CD4-positive, alpha-beta T cell treated with Interleukin-15 for 4 hours (primary cell): ENCODE results near the gene EVI5L.
"Not testable (repeated sequence)": the region's sequence is repeated elsewhere in the genome, so short reads cannot be mapped to it uniquely, and the experiment has no call there.

Experiments
- DNase-seq: peaks from one replicate; pipeline ENCODE4 v3.0.0-alpha.2; 2020; ENCODE audit warnings: low spot score

Gene EVI5L

DNA sequence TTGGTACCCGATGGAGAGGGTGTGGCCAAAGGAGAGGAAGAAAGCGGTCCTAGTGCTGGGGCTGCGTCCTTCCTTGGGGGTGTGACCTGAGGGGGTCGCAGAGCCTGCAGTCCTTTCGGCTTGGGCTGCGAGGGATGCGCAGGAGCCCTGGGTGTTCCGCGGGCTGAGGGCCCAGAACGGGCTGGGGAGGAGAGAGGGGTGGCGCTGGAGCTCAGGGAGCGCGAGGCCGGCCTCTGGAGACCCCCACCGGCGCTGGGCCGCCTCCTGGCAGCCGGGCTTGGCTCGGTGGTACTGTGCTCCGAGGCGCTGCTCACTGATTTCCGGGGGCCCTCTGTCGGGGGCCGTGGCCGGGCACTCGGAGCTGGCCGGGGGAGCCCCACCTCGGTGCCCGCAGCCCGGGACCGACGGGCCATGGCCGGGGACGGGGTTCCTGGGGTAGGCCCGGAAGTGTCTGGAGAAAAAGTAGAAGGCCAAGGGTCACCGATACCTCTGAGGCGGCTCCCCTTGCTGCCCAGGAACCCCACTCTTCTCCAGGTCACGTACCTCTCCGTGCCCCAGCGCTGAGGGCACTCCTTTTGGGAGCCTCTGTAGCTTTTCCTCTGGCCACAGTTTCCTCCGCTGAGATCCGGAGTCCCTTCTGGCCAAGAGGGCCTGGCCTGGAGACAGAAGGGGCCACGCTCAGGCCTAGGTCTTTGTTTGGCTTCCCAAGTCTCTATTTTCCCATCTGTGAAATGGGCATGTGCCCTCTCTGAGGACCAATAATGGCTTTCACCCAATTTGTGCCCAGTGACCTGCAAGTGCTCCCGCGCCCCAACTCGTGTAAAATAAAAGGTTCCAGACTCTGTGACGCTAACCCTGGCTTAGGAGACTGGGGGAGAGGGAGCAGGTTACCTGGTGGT lies 42.5 kb downstream of the EVI5L start:
- DNase-seq, result no peak

DNA sequence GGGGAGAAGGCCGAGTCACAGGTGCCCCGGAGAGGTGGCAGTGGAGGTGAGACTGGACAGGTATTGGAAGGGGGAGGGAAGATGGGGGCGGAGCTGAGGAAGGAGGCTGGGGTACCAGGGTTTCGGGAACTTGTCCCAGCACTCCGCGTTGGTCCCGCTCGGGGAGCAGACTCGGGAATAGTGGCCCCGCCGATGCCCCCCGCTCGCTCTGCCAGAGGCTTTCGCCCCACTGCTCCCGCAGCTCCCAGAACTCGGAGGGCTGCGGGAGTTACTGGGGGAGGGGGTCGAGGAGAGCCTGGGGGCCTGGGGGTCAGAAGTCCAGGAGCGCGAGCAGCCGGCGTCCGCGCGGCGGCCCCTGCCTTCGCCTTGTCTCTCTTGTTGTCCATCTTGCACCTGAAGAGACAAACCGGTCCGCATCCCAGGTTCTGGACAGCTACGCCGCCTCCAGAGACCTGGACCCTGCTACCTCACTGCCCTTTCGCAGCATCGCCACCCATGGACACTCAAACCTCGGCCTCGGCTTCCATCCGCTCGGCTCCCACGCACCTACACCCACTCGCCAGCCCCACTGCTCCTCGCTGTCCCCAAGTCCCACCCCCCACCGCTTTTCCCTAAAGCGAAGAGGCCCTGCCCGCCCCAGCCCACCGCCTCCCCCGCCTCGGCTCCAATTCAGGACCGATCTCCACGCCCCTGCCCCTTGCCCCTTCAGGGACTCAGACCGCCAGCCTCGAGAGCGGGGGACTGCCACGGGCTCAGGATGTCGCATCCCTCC lies 43.5 kb downstream of the EVI5L start:
- DNase-seq, result no peak

DNA sequence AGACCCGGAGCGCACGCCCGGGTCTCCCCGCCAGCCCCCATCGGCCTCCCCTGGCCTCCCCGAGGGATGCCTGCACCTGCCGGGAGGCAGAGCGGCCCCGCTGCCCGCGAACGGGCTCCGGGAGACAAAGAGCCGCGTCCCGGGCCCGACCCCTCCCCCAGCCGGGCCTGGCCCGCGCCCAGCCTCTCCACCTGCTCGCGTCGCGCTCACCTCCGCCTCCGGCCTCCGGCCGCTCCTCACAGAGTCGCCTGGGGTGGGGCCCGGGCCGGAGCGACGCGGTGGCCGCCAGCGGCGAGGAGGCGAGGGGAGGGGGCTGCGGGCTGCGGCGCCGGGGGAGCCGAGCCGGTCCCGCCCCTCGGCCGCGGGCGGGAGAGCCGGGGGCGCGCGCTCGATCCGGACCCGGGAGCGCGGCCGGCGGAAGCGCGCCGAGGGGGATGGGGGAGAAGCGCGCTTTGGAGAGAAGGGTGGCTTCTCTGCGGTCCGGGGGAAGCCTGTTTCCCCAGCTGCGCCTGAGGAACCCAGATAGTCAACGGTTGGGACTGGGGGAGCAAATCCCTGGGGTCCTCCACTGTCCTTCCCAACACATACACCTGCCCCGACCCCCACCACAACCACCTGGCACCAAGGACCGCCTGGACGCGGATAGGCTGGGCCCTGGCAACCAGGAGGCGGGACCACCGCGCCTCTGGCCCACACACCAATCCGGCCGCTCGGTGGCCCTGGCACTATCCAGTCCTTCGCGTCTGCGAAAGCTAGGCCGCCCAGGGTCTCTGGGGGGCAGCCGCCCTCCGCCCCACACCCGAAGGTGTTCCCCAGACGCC lies 44.3 kb downstream of the EVI5L start, which contains the start of gene PRR36:
PRR36 (minus strand) TSS at position 315 of the 821 bp plus-strand sequence. CDS start 701 bp downstream, outside the sequence.
- no peak for DNase-seq

DNA sequence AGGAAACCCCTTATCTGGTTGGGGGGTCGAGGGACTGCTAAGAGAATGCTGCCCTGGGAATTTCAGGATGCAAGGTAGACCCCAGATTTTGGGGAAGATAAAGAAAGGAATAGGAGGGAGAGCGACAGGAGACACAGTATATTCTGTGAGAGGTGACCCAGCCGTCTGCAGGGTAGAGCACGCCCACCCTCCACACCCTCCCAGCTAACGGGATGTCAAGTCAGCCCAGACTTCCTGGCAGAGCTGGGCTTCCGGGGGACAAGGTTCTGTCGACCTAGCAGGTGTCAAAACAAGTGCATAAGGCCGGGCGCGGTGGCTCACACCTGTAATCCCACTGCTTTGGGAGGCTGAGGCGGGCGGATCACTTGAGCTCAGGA lies 44.9 kb downstream of the EVI5L start:
- DNase-seq, result no peak

DNA sequence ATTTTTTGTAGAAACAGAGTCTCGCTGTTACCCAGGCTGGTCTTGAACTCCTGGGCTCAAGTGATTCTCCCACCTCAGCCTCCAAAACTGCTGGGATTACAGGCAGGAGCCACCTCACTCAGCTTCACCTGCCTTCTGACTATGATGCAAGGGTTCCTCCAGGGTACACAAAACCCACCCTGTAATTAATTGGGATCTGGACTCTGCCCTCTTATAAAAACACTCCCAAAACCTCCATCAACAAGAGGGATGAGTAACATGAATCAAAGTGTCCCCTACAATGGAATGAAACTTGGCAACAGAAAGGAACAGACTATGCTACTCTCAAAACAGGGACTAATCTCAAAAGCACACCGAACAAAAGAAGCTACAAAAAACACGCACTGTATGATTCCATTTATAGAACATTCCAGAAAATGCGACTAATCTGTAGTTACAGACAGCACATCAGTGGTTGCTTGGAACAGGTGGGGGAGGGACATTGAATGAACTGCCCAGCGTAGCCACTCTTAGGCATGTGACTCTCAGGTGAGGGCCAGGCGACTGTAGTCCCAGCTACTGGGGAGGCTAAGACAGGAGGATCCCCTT lies 47.3 kb downstream of the EVI5L start:
- DNase-seq, result no peak

DNA sequence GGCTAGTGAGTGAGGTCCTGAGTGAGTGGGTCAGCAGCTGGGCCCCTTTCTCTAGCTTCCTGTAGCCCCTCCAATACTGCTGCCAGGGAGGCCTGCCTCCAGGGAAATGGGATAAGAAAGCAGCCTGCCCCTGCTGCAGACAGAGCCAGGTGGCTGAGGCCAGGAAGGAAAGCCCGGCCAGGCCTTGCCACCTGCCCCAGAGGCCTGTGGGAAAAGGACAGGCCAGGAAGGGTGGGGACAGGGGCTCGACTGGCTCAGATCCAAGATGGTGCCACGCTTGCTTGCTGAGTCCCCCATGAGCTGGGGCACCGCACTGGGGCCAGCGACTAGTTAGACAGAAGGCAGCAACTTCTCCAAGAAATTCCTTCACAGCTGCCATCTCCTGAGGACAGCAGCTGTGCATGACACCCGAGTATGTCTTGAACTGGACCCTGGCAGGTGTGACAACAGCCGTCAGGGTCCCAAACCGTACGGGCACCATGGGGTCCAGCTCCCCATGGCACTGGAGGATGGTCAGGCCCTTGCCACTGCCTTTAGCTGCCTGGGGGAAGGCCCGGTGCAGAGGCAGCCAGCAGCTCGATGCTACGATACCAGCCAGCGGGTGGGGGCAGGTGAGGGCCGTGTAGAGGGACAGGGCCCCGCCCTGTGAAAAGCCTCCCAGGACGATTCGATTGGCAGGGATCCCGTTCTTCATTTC lies 49.2 kb downstream of the EVI5L start:
- DNase-seq, result no peak

DNA sequence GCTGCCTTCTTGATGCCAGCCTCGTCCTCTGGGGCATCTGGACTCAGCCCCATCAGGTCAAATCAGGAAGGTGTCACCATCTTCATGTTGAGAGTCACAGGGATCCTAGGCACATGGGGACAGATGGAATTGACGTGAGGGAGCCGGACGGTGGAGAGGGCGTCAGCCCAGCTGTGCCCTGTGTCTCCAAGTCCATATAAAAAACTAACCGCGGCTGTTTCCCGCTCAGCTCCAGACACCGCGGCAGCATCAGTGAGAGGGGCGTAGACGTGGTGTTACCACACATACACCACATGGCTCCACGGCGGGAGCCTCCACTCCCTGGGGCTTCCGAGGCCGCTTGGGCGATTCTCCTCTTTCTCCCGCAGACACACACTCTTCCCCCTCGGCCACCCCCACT lies 49.8 kb downstream of the EVI5L start:
- no peak for DNase-seq

DNA sequence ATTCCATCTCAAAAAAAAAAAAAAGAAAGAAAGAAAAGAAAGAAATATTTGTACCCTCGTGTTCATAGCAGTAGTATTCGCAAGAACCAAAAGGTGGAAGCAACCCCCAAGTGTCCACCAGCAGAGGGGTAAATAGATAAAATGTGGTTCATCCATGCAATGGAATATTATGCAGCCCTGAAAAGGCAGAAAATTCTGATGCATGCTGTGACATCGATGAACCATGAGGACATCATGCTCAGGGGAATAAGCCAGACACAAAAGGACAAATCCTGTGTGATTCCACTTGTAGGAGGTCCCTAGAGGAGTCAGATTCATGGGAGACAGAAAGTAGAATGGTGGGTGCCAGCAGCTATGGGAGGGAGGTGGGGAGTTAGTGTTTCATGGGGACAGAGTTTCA lies 51.9 kb downstream of the EVI5L start:
- DNase-seq, result no peak

DNA sequence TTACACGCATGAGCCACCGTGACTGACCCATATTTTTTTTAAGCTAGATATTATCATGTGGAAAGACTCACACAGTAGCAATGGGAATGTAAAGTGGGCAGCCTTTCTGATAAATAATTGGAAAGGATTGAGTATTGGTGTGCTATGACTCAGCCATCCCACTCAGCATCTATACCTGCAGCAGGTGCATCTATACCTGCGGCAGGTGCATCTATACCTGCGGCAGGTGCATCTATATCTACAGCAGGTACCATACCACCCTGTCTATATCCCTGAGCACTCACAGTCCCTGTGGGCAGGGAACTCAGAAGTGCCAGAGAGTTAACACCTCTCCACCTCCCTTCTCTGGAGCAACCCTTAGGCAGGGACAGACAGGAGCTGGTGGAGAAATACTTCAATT lies 53.1 kb downstream of the EVI5L start:
- DNase-seq, result no peak

DNA sequence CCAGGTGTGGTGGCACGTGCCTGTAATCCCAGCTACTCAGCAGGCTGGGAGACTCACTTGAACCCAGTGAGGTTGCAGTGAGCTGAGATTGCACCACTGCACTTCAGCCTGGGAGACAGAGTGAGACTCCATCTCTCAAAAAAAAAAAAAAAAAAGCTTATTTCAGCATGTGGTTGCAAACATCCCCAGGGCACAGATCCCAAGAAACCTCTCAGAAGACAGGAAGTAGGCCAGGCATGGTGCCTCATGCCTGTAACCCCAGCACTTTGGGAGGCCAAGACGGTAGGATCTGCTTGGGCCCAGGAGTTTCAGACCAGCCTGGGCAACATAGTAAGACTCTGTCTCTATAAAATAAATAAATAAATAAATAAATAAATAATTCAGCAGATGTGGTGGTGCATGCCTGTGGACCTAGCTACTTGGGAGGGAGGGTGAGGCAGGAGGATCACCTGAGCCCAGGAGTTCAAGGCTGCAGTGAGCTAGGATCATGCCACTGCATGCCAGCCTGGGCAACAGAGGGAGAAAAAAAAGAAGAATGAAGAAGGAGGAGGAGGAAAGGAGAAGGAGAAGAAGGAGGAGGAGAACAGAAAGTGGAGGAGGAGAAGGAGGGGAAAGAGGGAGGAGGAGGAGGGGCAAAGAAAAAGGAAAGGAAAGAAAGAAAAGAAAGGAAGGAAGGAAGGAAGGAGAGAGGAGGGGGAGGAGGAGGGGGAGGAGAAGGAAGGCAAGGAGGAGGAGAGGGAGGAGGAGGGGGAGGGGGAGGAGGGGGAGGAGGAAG lies 54.0 kb downstream of the EVI5L start:
- DNase-seq, result no peak

DNA sequence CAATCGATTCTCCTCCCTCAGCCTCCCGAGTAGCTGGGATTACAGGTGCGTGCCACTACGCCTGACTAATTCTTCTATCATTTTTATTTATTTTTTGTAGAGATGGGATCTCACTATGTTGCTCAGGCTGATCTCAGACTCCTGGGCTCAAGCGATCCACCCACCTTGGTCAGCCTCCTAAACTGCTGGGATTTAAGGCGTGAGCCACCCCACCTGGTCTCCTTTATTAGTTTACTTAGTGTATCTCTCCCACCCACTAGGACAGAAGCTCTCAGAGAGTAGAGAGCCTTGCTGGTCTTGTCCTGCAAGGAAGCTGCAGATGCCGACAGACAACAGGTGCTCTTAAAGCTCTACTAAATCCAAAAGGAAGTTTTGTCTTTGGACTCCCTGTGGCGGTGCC lies 55.8 kb downstream of the EVI5L start:
- DNase-seq, result no peak

DNA sequence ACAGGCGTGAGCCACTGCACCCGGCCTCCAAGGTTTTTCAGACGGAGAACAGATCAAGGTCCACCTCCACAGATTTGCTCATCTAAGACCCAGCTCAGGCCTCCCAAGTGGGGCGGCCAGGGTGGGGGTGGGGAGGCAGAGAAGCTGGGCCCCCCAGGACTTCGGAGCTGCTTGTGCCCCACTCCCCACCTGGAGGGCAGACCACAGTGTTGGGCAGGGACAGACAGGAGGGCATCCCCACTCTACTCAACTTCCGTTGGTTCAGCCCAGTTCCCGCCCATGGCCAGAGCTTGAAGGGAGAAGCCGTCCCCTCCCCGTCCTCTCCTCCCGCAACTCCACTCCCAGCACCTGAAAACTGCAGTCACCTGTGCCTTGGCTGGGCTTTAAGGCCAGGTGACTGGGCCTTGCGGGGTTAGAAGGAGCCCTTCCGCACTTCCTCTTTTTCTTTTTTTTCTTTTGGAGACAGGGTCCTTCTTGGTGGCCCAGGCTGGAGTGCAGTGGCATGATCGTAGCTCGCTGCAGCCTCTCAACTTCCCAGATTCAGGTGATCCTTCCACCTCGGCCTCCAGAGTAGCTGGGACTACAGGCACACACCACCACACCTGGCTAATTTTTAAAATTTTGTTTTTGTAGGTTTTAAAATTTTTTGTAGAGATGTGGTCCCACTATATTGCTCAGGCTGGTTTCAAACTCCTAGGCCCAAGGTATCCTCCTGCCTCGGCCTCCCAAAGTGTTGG lies 57.6 kb downstream of the EVI5L start:
- no peak for DNase-seq

DNA sequence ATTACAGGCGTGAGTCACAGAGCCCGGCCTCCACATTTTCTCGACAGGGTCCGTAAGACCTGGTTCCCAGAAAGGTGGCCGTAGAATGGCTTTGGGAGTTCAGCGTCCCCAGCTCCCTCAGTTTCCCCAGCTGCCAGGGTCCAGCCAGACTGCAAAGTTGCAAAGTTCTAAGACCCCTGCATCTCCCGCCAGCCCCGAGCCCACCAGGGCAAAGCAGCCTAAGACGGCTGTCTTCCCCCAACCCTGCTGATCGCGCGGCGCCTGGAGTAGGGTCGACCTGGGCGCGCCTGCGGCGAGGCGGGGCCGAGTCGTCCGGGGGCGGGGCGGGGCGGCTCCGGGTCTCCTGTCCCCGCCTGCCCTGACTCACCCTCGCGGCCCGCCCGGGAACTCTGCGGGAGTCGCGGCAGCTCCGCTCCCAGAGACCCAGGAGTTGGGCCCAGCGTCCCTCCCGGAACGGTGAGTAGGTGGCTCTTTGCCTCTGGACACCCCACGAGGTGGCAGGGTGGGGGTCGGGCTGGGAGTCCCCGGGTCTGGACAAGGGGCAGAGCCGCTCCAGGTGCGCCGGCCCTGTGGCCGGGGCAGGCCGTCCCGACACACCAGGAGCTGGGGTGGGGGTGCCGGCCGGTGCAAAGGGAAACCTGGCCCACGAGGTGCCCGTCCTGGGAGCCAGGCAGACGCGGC lies 58.3 kb downstream of the EVI5L start, which contains the start of gene LRRC8E:
LRRC8E (plus strand) TSS at position 366 of the 681 bp plus-strand sequence. CDS start 7,094 bp downstream, outside the sequence.
- DNase-seq, result no peak

DNA sequence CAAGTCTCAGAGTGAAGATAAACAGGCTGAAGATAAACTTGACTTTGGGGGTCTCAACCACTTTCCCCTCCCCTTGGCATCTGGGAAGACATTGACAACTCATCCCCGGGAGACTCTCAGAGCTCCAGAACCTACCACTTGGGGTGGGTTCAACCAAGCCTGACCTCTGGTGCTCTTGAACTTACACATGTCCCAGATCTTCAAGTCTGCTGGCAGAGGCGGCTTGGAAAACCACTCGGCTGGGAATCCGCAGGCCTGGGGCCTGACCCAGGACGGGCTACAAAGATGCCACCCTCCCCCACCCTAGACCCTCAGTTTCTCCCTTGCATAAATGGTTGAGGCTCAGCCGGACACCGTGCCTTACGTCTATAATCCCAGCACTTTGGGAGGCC lies 58.8 kb downstream of the EVI5L start:
- DNase-seq, result no peak

DNA sequence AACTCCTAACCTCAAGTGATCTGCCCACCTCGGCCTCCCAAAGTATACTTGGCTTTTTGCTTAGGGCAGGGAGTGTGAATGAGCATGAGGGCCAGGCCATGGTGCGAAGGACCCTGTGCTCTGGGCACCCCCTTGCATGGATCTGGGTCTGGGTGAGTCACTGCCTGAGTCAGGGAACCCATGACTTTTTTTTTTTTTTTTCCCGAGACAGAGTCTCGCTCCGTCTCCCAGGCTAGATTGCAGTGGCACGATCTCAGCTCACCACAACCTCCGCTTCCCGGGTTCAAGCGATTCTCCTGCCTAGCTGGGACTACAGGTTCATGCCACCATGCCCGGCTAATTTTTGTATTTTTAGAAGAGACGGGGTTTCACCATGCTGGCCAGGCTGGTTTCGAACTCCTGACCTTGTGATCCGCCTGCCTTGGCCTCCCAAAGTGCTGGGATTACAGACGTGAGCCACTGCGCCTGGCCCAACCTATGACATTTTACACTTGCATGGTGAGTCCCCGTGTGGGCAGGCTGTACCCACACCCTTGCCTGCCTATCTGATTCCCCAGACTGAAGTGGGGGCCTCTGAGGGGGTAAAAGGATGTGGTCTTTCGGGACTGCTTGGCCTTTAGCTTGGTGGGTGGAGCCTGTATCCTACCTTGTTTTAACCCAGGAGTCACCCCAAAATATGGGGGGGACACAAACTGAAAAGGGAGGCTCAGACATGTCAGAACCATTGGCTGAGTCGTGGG lies 63.5 kb downstream of the EVI5L start:
- DNase-seq, result not testable (repeated sequence)

DNA sequence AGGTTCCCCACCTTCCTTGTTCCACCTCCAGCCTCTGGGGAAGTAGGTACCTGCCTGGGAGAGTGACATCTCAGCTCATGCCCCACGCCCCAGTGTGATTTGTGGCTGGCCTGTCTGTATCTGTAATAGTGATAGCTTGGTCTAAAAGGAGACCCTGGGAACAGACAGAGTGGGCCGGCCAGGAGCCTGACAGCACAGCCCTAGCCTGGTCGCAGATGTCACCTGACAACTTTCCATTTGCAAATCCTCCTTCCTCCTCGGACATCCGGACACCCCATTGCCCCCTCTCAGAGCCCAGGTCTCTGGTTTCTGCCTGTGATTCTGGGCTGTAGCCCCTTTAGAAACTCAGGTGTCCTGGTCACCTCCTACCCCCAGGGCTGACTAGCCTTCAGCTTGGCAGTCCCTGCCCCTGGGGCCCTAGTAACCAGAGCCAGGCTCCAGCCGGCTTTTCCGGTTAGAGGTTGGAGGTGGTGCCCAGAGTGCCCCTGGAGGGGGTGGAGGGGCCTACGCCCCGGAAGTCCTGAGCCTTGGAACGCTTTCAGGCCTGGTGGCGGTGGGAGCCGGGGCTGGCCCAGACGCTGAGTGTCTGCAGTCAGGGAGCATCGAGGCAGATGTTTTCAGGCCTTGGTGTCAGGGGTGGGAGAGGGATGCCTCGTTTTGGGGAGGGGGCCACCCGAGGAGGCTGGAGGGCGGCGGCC lies 64.7 kb downstream of the EVI5L start:
- no peak for DNase-seq

DNA sequence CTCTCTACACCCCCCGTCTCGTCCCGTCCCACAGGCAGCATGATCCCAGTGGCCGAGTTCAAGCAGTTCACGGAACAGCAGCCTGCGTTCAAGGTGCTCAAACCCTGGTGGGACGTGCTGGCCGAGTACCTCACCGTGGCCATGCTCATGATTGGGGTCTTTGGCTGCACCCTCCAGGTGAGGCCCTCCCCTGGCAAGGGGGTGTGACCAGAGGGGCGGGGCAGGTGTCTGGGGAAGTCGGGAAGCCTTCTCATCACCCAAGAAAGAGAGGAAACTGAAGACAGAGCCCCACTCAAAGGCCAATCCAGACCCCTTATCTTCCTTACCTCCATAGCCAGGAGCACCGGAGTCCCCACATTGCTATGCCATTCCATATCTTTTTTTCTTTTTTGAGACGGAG lies 65.5 kb downstream of the EVI5L start:
- DNase-seq, result no peak

DNA sequence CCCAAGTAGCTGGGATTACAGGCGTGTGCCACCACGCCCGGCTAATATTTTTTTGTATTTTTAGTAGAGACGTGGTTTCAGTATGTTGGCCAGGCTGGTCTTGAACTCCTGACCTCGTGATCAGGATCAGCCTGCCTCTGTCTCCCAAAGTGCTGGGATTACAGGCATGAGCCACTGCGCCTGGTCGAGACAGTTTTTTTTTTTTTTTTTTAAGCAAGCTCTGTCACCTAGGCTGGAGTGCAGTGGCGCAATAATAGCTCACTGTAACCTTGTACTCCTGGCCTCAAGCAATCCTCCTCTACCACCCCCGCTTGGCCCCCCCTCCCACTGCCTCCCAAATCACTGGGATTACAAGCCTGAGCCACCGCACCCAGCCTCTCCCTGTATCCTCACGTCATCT lies 67.3 kb downstream of the EVI5L start:
- no peak for DNase-seq
